COLO668 (cell line): ENCODE results near the gene NHSL1.

Experiments used
- DNase-seq: peaks from one replicate; lab custom pipeline; 2025; ENCODE audit not compliant: unreplicated experiment; lab: John Stamatoyannopoulos, UW

Gene NHSL1

GRCh38 chr6:138468320-138469015 lies 30.8 kb downstream of the NHSL1 start:
- no peak for DNase-seq

GRCh38 chr6:138467901-138468300 lies 31.4 kb downstream of the NHSL1 start:
- DNase-seq: no peak

GRCh38 chr6:138465007-138465645 lies 34.2 kb downstream of the NHSL1 start:
- no peak for DNase-seq

DNA sequence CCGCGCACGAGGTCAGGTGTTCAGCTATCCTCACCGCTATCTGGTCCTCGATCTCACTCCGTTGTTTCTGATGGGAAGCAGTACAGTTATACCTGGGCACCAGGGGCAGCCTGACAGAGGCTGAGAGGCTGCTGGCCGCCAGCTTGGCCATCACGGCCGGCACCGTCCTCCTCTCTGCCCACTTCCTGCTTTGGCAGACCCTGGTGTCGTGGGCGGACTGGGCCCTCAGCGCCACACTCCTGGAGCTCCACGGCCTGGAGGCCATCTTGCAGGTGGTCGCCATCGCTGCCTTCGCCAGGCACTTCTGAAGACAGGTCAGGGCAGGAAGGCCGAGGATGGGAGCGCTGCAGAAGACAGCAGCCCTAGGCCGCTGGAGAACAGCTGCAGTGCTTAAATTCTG lies 35.2 kb downstream of the NHSL1 start:
- no peak for DNase-seq

DNA sequence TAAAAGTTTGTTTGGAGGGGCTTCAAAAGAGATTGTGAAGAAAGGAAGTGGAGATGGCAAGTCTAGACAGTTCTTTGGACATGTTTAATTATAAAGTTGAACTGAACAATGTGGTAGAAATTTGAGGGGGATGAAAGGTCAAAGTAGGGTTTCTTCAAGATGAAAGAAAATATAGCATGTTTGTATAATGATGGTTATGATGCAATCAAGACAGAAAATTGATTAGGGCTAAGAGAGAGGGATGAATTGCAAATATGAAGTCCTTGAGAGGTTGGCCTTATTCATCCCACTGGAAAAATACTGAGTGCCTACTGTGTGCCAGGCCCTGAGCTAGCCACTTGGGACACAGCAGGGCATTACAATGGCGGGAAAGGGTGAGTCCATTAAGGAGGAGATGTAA lies 37.6 kb downstream of the NHSL1 start:
- no peak for DNase-seq

GRCh38 chr6:138456401-138456790 lies 42.9 kb downstream of the NHSL1 start:
- DNase-seq: no peak

- no peak for DNase-seq
These were observed 43.4 kb downstream of the NHSL1 start for GRCh38 chr6:138455746-138456400.

DNA sequence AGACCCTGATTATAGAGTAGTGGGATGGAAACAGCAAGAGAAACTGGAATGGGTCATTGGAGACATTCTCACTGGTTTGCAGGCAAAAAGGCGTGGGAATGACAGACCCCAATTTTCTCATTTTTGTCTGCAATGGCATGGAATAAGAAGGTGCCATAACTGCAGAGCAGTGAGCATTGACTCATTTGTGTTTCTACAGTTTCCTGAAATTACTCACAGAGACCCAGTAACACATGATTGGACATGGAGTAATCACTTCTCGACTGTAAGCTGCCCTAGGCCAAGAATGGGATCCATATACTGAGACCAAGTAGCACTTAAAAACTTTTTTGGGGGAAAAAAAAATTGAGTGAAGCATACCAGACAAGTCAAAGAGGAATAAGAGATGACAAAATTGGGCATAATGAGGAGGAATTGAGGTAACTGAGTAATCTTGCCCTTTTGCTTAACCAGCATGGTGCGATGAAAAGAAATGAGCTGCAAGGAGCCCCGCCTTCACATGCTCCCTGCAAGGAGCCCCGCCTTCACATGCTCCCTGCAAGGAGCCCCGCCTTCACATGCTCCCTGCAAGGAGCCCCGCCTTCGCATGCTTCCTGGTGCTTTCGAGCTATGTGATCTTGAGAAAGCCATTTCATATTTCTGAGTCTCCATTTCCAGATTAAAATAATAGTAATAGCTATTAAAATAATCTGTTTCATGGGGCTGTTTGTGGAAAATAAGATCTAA lies 44.1 kb downstream of the NHSL1 start:
- no peak for DNase-seq

GRCh38 chr6:138451043-138451442 lies 48.3 kb downstream of the NHSL1 start:
- DNase-seq: no peak

DNA sequence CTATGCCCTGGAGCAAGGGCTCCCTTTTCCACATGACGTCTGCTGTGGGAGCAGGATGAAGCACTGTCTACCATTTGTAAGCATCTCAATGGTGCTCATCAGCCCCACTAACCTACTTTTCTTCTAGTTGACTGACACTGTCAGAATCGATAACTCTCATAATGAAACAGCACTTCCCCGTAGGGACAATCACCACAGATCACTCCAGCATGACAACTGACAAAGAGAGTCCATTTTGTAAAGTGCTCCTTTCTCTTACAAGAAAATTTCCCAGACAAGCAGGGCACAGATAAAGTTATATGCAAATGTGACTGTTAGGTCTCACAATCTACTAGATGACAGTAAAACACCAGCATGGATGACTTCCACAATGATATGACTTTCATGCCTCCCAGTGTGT lies 48.8 kb downstream of the NHSL1 start:
- DNase-seq: no peak

DNA sequence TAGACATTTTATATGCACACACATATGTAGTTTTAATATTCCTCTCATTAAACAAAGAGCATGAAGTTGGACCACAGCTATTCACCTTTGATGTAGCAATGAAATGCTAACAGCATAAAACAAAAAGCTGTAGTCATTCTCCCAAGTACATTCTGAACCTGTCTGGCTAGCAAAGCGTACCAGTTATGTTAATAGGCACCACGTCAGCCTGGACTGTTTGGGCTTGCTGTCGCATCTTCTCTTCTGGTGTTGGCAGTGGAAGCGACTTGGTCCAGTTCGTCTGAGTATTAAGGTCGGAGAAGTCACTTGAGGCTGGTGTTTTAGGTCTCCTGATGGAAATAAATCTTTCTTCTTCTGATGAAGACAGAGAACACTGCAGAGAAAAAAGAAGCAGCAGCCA lies 52.5 kb downstream of the NHSL1 start:
- no peak for DNase-seq

DNA sequence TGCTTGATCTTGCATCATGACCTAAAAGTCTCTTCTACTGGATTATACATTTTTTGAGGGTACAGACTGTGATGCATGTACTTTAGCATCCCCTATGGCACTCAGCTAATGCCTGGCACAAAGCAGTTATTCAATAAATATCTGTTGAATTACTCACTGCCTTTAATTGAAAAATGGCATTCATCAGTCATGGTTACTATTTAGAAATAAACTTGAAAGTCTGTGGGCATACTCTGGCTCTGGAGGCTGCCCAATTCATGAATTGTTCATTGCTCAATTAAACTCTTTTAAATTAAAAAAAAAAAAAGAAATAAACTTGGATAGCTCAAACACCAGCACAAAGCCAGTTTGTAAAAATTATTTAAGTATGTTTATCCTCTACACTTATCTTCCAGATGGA lies 55.3 kb downstream of the NHSL1 start:
- DNase-seq: no peak

GRCh38 chr6:138442663-138443062 lies 56.6 kb downstream of the NHSL1 start:
- DNase-seq: no peak

GRCh38 chr6:138441965-138442364 lies 57.3 kb downstream of the NHSL1 start:
- DNase-seq: no peak

DNA sequence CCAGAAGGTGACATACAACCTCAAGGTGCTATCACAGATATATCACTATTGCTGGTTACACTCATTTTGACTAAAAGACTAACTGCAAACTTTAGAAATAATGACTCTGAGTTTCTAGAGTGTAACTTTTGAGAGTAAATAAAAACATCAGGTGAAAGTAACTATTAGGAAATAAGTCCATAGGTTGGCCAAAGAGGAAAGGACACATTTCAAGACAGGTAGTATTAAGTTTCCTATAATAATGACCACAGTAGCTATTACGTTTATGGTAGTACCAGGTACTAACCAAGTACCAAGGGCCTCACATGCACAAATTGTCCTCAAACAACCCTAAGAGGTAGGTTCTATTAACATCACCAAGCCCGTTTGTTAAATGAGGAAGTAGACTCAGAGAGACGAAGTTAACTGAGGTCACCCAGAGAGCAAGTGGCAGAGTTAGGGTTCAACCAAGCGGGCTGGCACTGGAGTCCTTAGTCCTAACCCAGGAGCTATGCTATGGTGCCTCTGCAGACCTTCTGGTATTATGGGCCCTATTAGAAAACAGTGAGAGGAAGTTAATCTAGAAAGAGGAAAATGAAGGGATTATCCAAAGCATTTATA lies 58.4 kb downstream of the NHSL1 start:
- DNase-seq: no peak

- DNase-seq: no peak
These were observed 59.0 kb downstream of the NHSL1 start for GRCh38 chr6:138440296-138440695.

GRCh38 chr6:138439546-138439945 lies 59.7 kb downstream of the NHSL1 start:
- DNase-seq: no peak

DNA sequence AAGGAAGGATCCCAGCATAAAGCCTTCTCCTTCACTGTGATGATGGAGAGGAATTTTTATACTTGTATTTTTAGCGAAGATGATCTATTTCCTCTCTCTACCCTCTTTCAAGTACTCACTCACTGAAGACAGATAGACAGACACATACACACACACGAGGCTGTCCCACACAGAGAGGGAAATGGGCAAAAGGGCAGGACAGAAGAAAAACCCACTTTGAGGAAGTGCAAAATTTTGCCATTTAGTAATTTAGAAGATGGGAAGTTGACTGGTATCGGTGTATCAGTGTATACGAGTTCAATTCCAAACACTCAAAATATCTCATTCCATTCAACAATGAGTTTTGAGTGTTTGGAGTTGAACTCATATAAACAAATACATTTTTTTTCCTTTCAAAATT lies 64.4 kb downstream of the NHSL1 start:
- DNase-seq: no peak

- DNase-seq: no peak
These were observed 65.2 kb downstream of the NHSL1 start for GRCh38 chr6:138434096-138434495.

- no peak for DNase-seq
These were observed 67.3 kb downstream of the NHSL1 start for GRCh38 chr6:138432063-138432356.

DNA sequence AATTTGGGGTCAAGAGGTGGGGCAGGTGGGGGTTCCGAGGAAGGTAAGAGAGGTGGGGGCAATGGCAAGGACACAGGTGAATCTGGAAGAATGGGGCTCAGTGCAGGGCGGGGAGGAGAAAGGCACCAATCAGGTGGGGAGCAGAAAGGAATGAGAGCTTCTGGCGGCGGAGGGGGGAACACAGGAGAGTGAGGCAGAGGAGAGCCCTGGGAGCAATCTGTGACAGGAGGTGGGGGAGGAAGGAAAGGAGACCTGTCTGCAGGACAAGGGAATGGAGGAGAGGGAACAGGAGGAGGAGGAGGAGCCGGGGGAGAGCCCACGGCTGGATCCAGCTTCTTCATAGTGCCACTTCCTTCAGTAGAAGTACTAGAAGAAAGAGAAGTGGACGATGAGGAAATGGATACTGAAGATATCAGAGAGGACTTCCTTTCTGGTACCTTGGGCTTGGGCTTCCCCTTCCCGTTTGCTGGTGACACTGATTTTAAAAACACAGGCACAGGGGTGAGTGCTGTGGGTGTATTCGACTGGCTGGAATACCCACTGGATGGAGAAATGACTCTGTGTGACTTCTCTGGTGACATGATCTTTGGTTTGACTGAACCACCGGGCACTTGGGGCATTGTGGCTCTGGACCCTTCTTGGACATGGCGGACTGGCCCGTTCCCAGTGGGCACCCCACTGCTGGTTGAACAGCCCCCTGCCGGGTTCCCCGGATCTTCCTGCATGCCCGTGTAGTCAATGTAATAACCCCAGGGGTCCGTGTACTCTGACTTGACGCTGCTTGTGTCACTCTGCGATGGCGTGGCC lies 67.8 kb downstream of the NHSL1 start:
- DNase-seq: no peak
